DMS 273 treated with DMSO at 0.1 percent for 48 hours (cell line): ENCODE results near the gene UGGT2.
"Not testable (repeated sequence)": the region's sequence is repeated elsewhere in the genome, so short reads cannot be mapped to it uniquely, and the experiment has no call there.

ENCODE experiments used
- DNase-seq: peaks from one replicate; lab custom pipeline; 2025; lab: John Stamatoyannopoulos, UW

UGGT2 gene, protein sequence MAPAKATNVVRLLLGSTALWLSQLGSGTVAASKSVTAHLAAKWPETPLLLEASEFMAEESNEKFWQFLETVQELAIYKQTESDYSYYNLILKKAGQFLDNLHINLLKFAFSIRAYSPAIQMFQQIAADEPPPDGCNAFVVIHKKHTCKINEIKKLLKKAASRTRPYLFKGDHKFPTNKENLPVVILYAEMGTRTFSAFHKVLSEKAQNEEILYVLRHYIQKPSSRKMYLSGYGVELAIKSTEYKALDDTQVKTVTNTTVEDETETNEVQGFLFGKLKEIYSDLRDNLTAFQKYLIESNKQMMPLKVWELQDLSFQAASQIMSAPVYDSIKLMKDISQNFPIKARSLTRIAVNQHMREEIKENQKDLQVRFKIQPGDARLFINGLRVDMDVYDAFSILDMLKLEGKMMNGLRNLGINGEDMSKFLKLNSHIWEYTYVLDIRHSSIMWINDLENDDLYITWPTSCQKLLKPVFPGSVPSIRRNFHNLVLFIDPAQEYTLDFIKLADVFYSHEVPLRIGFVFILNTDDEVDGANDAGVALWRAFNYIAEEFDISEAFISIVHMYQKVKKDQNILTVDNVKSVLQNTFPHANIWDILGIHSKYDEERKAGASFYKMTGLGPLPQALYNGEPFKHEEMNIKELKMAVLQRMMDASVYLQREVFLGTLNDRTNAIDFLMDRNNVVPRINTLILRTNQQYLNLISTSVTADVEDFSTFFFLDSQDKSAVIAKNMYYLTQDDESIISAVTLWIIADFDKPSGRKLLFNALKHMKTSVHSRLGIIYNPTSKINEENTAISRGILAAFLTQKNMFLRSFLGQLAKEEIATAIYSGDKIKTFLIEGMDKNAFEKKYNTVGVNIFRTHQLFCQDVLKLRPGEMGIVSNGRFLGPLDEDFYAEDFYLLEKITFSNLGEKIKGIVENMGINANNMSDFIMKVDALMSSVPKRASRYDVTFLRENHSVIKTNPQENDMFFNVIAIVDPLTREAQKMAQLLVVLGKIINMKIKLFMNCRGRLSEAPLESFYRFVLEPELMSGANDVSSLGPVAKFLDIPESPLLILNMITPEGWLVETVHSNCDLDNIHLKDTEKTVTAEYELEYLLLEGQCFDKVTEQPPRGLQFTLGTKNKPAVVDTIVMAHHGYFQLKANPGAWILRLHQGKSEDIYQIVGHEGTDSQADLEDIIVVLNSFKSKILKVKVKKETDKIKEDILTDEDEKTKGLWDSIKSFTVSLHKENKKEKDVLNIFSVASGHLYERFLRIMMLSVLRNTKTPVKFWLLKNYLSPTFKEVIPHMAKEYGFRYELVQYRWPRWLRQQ (N-terminal part only)

DNA sequence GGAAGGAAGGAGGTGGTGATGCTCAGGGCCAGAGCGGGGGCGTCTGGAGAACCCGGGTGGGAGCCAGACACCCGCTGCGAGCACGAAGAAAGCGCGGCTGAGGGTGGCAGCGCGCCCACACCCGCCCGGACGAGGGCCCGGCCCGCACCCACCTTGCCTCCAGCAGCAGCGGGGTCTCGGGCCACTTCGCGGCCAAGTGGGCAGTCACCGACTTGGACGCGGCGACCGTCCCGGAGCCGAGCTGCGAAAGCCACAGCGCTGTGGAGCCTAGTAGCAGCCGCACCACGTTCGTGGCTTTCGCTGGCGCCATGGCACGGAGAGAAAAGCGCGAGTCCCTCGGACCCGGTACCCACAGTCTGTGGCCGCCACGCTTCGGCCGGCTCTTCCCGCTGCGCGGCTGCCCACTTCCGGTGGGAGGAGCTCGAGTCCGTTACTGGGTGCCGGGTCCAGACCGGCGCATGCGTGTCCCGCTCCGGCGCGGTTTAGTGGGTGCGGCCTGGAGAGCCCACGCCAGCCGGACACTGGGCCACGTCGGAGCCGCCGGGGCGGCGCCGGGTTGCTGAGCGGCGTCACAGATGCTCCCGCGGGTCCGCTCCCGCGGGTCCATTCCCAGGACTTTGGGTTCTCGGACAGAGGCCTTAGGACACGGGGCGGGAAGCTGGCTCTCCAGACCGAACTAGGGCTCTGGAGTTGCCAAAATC lies at the start of gene UGGT2:
TSS of gene UGGT2 (minus strand) at position 399 of the 701 bp plus-strand sequence. CDS start at position 310, 89 bp downstream.
- DNase-seq = peak; percentile 52

DNA sequence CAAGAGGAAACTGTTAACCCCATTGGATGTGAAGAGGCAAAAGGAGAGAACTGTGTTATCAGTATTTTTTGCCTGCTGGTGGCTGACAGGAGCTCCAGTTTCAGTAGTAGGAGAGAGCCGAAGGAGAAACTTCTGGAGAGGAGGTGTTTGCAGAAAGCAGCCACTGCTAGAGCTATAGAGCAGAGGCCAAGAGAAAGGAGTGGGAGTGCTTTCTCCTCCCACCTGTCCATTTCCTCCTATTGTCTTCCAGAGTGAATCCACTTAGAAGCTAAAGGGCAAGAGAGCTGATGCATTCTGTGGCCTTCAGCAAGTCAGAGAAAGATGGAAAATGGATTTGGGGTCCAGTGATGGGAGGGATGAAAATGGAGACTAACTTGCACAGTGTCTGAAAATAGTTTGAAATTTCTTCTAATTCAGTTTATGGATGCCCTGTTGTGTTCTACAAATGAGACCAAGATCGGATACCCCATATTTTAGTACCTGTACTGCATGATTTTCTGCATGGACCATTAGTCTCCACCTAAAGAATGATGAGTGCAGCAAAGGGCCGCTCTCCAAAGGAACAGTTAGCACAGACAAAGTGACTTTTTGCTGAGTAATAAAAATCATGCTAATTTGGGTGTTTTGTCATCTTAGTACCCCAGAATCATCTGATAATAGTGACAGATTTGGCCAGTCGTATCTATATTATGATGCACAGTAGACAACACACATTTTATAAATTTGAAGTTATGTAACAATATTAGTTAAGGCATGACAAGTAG lies 47.4 kb upstream of the UGGT2 start:
- DNase-seq = no peak

DNA sequence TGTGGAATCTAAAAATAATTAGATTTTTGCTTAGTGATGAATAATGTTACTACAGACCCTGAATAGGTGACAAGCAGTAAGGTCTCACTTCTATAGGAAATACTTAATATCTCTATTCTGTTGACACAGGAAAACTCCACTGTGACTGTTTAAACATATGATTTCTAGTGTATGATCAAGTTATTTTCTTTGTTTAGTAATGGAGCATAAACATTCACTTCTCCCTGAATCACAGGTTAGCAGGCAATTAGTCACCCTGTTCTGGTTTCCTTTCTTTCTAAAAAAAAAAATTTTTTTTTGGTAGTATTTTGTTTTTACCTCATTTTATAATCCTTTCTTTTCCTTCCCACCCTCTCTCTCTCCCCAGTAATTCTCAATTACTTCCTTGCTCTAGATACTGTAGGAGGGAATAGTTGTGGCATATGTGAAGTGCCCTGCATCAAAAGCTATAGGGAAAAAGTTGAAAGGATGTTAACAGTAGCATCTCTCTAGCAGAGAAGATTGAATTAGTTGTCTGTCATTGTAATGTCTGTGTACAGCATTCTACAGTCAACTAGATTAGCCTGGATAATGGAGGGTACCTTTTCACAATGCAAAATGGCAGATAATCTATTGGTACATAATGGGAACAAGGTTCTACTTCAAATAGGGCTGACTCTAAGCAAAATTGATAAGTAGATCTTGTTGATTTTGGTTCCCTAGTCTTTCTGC lies 40.2 kb upstream of the UGGT2 start:
- DNase-seq = no peak

DNA sequence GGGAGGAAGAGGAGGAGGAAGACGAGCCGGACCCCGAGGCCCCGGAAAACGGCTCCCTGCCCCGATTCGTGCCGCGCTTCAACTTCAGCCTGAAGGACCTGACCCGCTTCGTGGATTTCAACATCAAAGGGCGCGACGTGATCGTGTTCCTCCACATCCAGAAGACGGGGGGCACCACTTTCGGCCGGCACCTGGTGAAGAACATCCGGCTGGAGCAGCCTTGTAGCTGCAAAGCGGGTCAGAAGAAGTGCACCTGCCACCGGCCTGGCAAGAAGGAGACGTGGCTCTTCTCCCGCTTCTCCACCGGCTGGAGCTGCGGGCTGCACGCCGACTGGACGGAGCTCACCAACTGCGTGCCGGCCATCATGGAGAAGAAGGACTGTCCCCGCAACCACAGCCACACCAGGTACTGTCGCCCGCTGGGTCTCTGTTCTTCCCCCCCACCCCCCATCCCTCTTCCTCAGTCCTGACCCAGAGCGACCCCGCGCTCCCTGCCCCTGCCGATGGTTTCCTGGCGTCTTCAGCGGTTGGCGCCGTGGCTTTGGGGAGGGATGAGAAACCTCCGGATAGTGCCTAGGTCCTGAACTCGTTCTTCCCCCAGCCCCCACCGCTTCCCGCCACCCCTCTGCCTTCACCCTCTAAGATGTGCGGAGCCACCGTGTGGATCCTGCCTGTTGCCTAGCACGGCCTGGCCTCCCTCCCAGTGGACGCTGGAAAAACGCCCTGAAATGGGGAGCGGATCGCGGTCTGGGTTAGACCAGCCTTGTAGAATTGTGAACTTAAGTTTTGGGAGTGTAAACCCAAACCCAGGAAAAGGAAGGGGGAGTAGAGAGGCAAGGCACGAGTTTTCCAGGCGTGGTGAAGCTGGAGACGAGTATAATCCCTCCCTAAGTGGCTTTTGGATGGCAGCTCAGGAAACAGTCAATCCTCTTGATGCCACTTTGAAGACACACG lies 38.2 kb upstream of the UGGT2 start:
- DNase-seq = no peak

DNA sequence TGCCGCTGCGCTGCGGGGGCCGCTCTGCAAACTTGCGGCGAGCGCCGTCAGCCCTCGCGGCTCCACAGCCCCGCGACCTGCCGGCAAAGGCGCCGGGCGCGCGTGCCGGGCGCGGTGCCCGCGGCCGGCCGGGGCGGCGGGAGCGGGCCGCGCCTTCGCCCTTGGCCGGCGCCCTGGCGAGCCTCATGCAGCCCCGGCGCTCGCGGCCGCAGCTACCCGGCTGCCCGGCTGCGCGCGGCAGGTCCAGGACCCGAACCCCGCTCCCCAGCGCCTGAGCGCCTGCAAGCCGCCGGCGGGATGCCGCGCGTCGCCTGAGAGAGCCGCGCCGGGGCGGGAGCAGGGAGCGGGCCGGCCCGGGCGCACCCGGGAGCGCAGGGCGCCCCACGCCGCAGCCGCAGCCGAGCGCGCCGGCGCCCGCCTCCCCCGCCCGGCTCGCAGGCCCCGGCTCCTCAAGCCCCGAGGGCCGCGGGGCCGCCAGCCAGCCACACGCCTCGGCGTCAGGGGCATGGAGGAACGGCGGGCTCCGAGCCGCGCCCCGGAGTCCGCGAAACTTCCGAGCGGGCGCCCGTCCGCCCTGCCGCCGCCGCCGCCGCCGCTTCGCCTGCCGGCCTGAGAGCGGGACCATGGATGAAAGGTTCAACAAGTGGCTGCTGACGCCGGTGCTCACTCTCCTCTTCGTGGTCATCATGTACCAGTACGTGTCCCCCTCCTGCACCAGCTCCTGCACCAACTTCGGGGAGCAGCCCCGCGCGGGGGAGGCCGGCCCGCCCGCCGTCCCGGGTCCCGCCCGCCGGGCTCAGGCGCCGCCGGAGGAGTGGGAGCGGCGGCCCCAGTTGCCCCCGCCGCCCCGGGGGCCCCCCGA lies 37.3 kb upstream of the UGGT2 start:
- DNase-seq = no peak

DNA sequence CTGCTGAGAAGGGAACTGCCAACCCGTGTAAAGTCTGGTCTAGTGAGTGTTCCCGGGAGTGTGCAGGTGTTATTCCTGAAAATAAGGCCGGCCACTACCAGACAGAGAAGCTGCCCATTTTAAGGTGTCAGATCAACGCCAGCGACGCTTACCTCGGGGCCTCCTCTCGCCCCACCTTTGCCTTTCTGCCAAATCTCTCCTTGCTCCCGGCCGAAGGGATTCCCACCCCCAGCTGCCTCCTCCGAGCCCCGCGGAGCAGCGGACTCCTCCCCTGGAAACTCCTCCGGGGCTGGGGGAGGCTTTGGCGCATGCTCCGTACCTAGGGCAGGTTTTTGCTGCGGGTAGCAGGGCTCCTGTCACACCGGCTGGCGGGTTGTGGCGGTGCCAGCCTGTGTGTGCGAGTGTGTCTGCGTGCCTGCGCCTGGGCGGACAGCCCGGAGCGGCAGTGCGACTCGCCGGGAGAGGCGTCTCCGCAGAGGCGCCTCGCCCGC lies 36.6 kb upstream of the UGGT2 start, which contains the start of gene HS6ST3:
TSS of gene HS6ST3 (plus strand) at position 359 of the 491 bp plus-strand sequence.
- DNase-seq = peak; percentile 17

DNA sequence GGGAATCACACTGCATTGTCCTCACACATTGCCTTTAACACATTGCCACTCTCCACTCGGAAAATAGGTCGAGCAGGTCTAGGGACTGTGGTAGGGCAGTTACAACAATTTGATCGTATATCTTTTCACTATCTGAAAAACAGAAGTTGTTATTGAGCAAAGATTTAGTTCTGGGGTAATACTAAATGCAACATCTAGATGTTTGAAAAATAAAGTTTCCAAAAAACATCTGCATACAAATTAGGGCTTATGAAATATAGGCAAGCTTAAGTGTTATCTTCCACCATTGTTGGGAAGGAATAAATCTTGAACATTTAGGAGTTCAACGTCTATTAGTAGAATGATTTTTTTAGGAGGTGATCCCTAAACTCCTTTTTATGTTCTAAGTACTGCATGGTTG lies 35.9 kb upstream of the UGGT2 start:
- no peak for DNase-seq

DNA sequence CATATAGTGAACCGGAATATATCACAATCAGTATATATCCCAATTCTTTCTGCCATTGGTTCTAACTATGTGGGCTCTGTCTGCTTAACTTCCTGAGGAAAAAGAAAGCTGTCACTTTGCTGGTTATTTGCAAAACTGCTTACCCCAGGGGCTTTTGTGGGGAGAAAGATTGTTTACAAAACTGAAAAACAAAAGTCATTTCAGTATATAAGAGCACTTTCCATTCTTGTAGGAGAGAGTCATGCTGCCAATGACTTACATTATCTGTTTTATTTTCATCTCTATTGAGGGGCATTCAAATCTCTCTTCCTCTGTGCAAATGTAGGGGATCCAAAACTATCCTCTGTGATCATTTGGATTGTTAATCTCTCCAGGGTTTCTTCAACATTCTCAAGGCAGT lies 33.5 kb upstream of the UGGT2 start:
- no peak for DNase-seq

DNA sequence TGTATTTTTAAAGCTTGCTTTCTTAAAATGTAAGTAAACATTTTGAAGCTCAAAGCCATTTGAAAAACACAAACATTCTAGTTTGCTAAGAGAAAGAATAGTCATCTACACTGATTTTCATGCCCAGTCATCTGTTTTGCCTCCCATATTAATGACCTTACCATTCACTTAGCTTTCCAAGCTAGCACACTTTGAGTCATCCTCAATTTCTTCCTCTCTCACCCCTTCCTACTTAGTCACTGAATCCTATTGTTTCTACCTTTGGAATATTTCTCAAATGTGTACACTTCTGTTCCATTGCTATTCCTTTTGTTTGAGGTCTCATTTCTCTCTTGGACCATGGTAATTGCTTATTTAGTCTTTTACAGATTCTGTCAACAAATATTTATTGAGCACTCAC lies 29.4 kb upstream of the UGGT2 start:
- no peak for DNase-seq

DNA sequence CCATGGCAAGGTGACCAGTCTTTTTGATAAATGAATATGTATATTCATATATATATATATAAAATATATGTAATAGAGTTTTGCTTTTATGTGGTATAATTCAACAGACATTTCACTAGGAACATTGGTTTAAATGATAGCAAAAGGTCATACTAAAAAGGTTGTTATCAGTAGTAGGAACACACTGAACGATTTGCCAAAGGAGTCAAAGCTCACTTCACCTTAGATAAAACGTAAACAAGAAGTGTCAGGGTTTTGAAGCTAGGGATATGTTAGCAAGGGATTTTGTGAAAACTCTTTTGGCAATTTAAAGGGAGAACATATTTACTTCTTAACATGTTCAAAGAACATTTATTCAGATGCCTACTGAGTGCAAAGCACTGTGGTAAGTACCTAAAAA lies 28.7 kb upstream of the UGGT2 start:
- DNase-seq = no peak

DNA sequence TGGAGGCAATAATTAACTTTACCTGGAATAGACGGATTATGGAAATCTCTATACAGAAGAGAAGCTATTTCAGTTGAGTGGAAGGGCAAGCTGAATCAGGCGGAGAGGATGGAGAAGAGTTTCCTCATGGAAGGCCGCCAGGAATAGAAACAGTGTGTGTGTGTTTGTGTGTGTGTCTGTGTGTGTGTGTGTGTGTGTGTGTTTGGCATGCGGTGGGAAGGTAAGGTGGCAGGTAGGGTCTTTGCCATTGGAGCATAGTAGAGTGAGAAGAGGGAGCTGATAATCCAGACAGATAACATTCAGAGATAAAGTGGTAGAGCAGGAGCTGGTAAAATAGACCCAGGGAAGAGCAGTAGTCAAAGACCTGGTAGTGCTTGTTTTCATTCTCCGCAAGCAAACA lies 27.5 kb upstream of the UGGT2 start:
- no peak for DNase-seq

DNA sequence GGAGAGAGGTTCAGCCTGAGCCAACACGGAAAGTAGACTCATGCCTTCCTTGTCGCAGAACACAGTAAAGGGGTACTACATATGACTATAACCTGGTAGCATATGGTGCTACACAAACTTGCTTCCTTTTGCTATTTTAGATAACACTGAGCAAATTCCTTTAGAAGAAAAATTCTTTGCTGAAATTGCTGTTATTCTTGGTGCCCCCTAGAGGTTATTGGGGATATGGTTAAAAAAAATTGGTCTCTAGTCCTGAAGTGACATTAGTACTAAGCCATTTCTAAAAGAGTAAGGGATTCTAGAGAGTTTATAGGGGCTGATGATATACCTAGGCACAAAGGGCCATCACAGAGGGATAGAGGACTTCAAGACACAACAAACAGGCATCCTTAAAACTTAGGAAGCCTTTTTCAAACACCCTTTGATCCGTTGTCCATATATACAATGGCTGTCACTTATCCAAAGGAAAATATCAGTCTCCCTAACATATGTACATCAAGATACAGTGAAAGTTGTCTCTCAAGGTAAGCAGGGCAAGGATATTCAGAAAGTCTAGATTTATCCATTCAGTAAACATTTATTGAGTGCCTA lies 22.8 kb upstream of the UGGT2 start:
- no peak for DNase-seq

DNA sequence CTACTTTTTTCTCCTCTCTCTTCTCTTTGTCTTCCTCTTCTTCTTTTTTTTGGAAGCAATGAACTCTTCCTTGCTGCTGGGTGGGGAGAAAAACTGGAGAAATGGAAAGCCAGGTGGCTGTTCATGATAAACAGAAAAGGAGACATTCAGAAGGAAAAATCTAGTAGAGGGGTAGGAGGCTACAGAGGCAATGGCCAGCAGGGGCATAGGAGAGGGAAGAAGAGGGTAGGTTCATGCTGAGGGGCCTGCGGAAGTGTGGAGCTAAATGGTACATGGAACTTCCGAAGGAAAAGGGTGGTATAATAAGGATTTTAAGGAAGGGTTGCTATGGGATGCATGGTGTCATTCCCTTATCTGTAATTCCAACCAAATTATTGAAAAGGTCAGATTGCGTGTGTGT lies 19.2 kb upstream of the UGGT2 start:
- DNase-seq = no peak

DNA sequence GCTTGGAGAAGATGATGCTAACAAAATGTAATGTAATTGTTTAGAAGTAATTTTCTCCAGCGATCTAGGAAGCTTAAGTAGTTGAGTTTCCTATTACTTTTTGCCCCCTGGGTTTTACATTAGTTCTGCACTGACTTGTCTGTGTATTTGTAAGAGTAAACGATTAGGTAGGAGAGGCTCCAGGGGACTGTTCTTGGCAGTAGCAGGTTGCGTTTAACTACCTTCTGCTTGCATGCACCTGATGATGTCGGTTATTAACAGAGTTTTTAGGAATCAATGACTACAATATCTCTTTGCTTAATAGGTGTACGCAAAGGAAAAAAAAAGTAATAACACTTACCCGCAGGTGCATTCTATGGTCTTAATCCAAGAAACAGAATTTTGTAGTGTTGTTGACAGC lies 18.3 kb upstream of the UGGT2 start:
- no peak for DNase-seq

DNA sequence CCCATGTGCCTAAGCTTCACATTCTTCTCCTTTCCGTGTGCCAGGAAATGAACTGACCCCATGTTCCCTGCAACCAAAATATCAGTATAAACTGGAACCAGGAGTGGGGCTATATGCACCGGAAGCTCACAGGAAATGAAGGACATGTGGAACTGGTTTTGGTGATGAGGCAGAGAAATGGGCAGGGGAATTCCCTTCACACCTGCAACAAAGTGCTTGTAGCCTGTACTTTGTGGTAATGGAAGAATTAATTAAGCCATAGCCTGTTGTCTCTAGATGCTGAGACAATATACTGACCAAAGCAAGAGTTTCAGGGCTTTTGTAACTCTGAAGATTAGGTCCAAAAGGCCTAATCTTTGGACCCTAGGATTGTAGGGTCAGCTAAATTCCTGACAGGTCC lies 15.5 kb upstream of the UGGT2 start:
- no peak for DNase-seq

DNA sequence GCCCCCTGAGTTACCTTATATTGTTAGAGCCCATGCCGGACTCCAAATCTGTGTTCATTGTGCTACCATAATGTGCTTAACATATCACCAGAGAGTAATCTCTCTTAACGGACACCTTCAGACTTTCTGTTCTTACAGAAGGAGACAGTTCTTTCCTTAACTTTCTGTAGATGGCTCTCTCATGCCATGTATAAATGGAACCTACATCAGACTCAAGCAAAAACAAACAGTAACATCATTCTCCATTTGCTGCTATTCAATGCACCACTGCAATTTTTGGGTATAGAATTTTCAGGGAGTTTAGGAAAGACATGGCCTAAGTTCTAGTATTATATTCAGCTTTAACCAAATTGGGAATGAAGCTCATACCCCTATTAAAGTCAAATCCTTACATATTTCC lies 12.6 kb upstream of the UGGT2 start:
- DNase-seq = no peak

DNA sequence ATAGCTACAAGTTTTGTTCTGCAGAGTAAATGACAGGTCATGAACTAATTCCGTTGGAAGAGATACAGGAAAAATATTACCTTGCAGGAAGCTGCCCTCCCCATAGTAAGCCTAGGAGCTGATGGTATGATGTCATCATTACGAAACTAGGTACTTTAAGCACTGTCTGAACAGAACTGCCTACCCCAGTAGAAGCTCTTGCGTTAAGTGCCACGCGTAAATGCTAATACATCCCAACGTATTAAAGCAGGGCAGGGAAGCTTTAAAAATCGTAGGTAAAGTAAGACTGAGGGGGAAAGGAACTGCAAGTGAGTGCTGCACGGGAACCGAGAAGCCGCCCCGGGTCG lies 572 bp downstream of the UGGT2 start:
- no peak for DNase-seq

DNA sequence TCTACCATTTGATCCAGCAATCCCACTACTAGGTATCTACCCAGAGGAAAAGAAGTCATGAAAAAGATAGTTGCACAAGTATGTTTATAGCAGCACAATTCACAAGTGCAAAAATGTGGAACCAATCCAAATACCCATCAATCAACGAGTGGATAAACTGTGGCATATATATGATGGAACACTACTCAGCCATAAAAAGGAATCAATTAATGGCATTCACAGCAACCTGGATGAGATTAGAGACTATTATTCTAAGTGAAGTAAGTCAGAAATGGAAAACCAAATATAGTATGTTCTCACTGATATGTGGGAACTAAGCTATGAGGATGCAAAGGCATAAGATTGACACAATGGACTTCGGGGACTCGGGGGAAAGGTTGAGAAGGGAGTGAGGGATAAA lies 1.3 kb downstream of the UGGT2 start:
- not testable (repeated sequence) for DNase-seq
